HepG2 (cell line): ENCODE measurements around the gene LAMA5. TPM values are rescaled to one million over a fixed set of nuclear protein-coding genes. Genes with fewer than 3 reads are reported as not detected.
A peak's percentile ranks its signal among the peaks of the same experiment; 100 is the strongest.

Experiments
- AGO2 ChIP-seq: fragments of 200-400 bp; formaldehyde crosslinking; optimal IDR thresholded peaks from 2 replicates; pipeline ENCODE3; 2017; ENCODE audit warnings: mild to moderate bottlenecking, low read depth, low read length, moderate library complexity
- ARID4A ChIP-seq: sonication (generic); formaldehyde crosslinking; IDR thresholded peaks from 2 replicates; pipeline ENCODE4 v1.5.0; 2020; ENCODE audit warnings: mild to moderate bottlenecking, missing genetic modification reagents, borderline replicate concordance
- CHD2 ChIP-seq: IDR thresholded peaks from 2 replicates; pipeline ENCODE4 v1.6.1; 2011; ENCODE audit warnings: low read depth, low read length, improper control_type of control experiment
- ETV5 ChIP-seq: IDR thresholded peaks from 2 replicates; pipeline ENCODE4 v1.6.1; 2018; ENCODE audit warnings: missing biosample characterization, missing genetic modification reagents, inconsistent platforms, borderline replicate concordance
- HNF1A ChIP-seq, 2 experiments: sonication (generic) in 1 of 2; formaldehyde crosslinking in 1 of 2; IDR thresholded peaks; 2 replicates each; pipeline versions ENCODE4 v1.4.0 to v1.6.1; 2016 to 2020; ENCODE audit warnings: borderline replicate concordance in 1 of 2, low read depth in 1 of 2, mild to moderate bottlenecking in 1 of 2, missing genetic modification reagents in 1 of 2
- IRF9 ChIP-seq: sonication (generic); formaldehyde crosslinking; IDR thresholded peaks from 2 replicates; pipeline ENCODE4 v1.8.0; 2022; ENCODE audit warnings: missing genetic modification reagents, mild to moderate bottlenecking, borderline replicate concordance
- JUN ChIP-seq: sonication (generic); formaldehyde crosslinking; IDR thresholded peaks from 2 replicates; pipeline ENCODE4 v1.4.0; 2020; ENCODE audit warnings: mild to moderate bottlenecking, missing genetic modification reagents
- NFE2L1 ChIP-seq: sonication (generic); formaldehyde crosslinking; IDR thresholded peaks from 2 replicates; pipeline ENCODE4 v1.4.0; 2020; ENCODE audit warnings: missing genetic modification reagents, mild to moderate bottlenecking, borderline replicate concordance
- NR3C1 ChIP-seq: sonication (generic); formaldehyde crosslinking; IDR thresholded peaks from 2 replicates; pipeline ENCODE4 v1.4.0; 2020; ENCODE audit warnings: missing genetic modification reagents
- SRY ChIP-seq: sonication (generic); formaldehyde crosslinking; IDR thresholded peaks from 2 replicates; pipeline ENCODE4 v1.8.0; 2022; ENCODE audit warnings: mild to moderate bottlenecking, missing genetic modification reagents
- SUZ12 ChIP-seq: fragments of 150-350 bp; IDR thresholded peaks from 2 replicates; pipeline ENCODE4 v1.6.1; 2014; ENCODE audit warnings: low read depth, low read length
- TBX2 ChIP-seq: sonication (generic); formaldehyde crosslinking; IDR thresholded peaks from 2 replicates; pipeline ENCODE4 v1.5.0; 2020; ENCODE audit warnings: missing genetic modification reagents, mild to moderate bottlenecking, borderline replicate concordance
- THAP11 ChIP-seq: IDR thresholded peaks from 2 replicates; pipeline ENCODE4 v1.6.1; 2016; ENCODE audit warnings: missing biosample characterization, missing genetic modification reagents
- ZBTB43 ChIP-seq: sonication (generic); formaldehyde crosslinking; conservative IDR thresholded peaks from 2 replicates; pipeline ENCODE4 v1.4.0; 2020; ENCODE audit warnings: missing genetic modification reagents
- ZBTB8A ChIP-seq: sonication (generic); formaldehyde crosslinking; IDR thresholded peaks from 2 replicates; pipeline ENCODE4 v1.4.0; 2020; ENCODE audit warnings: mild to moderate bottlenecking, low read depth, missing genetic modification reagents, borderline replicate concordance
- ZMYM2 ChIP-seq: sonication (generic); formaldehyde crosslinking; IDR thresholded peaks from 2 replicates; pipeline ENCODE4 v1.8.0; 2022; ENCODE audit warnings: mild to moderate bottlenecking, missing genetic modification reagents
- ZNF143 ChIP-seq: sonication (generic); formaldehyde crosslinking; IDR thresholded peaks from 2 replicates; pipeline ENCODE4 v1.4.0; 2020; ENCODE audit warnings: missing genetic modification reagents
- ZNF335 ChIP-seq: sonication (generic); formaldehyde crosslinking; IDR thresholded peaks from 2 replicates; pipeline ENCODE4 v1.4.0; 2020; ENCODE audit warnings: missing genetic modification reagents
- ZNF546 ChIP-seq: sonication (generic); formaldehyde crosslinking; conservative IDR thresholded peaks from 2 replicates; pipeline ENCODE4 v1.8.1; 2023; ENCODE audit warnings: mild to moderate bottlenecking, missing genetic modification reagents
- ZSCAN21 ChIP-seq: sonication (generic); formaldehyde crosslinking; IDR thresholded peaks from 2 replicates; pipeline ENCODE4 v1.8.0; 2022; ENCODE audit warnings: mild to moderate bottlenecking, missing genetic modification reagents, moderate library complexity, borderline replicate concordance
- polyA plus RNA-seq, 8 experiments: library from polyadenylated mRNA; depleted of rRNA in 3 of 8; stranded (reverse) in 7 of 8; unstranded in 1 of 8; fragments of >200 nt; fragmentation: Illumina TruSeq in 4 of 8; extraction: Trizol in 4 of 8; gene quantifications; 2 replicates each; pipeline versions ENCODE4 v1.2.1 to v1.2.3, GENCODE V29; 2011 to 2016; ENCODE audit warnings: low read depth in 4 of 8, missing spikeins in 1 of 8, mixed read lengths in 1 of 8; ENCODE audit not compliant: insufficient read depth in 1 of 8
- total RNA-seq, 5 experiments: library from RNA; depleted of rRNA; stranded (reverse); fragments of >200 nt; fragmentation: Illumina TruSeq; extraction: Trizol; gene quantifications; 2 replicates each; pipeline ENCODE4 v1.2.3, GENCODE V29; 2016; ENCODE audit warnings: low read depth in 1 of 5

Gene LAMA5
- total and polyA plus RNA-seq, 2 of the 13 experiments (the other 11 are each of a cell fraction or from before 2014, with no cell fraction given), result 21.0 to 44.7 TPM

- TF ChIP-seq AGO2 (peak; percentile 79), NFE2L1 (no peak), SUZ12 (no peak), ARID4A (CRISPR knock-in tag) (no peak), ZSCAN21 (no peak), IRF9 (CRISPR knock-in tag) (no peak), JUN (no peak), HNF1A (IDR thresholded peaks at IDR 0.05; ENCODE audit: low read depth) (no peak), HNF1A (CRISPR knock-in tag; IDR thresholded peaks at IDR 0.05; ENCODE audit: borderline replicate concordance) (no peak), THAP11 (no peak), CHD2 (no peak), ZBTB43 (CRISPR knock-in tag) (no peak), ZNF546 (CRISPR knock-in tag) (no peak), ETV5 (CRISPR knock-in tag) (no peak), ZMYM2 (CRISPR knock-in tag) (no peak), NR3C1 (no peak), ZNF143 (CRISPR knock-in tag) (no peak), TBX2 (CRISPR knock-in tag) (peak; percentile 15; the same call in 1 of the 2 replicates), ZBTB8A (no peak), ZNF335 (CRISPR knock-in tag) (no peak), SRY (CRISPR knock-in tag) (no peak)
Measured at GRCh38 chr20:62354811-62355341, 12.2 kb downstream of the LAMA5 start (continued).
